ENCODE results near the gene SLC6A3.

Gene SLC6A3

DNA sequence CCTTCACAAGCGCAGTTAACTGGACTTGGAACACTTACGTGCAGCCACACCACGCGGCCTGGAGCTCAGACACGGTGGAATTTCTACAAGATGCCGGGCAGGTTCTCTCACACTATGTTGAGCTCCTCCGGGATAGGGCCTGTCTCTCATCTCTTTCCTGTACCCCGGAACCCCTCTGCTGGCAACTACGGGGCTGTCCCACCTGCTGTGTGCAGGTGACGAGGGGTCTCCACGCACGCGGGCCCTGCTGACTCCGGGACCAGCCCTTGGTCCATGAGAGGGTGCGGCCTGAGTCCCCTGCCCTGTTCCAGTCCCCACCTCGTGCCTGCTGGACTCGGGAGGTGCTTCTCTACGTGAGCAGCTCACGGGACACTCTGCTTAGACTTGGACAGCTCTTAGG, 40.1 kb downstream of the SLC6A3 start:
- DNase-seq (ENCODE audit: low read depth) = no peak

DNA sequence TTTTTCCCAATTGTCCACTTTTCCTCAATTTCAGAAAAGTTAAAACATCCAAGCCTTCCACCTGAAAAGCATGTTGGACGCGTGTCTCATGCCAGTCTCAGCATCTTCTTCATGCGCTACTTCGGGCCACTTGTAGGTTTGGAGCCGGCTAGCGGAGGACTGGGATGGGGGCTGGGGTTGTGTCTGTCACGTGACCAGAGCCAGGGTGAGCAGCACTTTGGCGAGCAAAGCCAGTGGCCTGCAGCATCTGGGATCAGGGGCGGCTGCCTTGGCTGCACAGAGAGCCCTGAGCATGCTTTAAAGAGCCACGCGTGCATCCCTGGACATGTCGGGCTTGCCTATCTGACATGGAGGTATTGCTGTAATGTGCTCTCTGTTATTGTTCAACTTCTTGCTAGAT, 41.2 kb downstream of the SLC6A3 start:
- DNase-seq (ENCODE audit: low read depth) = no peak

DNA sequence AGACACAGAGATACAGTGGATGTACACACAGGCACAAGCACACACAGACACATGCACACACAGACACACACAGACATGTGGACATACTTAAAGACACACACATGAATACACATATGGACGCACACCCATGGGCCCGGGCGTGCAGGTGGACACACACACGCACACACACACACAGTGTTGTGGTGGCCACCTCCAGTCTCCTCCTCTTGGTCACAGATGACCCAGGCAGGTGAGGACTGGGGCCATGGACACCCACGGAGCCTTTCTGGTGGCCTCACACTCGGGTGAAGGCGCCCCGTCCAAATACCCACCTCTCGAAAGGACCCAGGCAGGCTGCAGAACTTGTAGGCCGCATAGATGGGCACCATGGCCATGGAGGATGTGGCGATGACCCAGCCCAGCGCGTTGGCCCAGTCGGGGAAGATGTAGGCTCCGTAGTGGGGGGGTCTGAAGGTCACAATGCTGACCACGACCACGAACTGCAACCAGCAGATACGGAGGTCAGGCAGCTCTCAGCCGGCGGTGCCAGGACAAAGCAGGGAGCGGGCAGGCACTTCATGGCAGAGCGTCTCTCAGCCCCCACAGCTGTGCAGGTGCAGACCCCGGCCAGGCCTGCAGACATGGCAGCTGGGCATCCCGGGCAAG, 42.5 kb downstream of the SLC6A3 start:
- no peak for DNase-seq (ENCODE audit: low read depth)

DNA sequence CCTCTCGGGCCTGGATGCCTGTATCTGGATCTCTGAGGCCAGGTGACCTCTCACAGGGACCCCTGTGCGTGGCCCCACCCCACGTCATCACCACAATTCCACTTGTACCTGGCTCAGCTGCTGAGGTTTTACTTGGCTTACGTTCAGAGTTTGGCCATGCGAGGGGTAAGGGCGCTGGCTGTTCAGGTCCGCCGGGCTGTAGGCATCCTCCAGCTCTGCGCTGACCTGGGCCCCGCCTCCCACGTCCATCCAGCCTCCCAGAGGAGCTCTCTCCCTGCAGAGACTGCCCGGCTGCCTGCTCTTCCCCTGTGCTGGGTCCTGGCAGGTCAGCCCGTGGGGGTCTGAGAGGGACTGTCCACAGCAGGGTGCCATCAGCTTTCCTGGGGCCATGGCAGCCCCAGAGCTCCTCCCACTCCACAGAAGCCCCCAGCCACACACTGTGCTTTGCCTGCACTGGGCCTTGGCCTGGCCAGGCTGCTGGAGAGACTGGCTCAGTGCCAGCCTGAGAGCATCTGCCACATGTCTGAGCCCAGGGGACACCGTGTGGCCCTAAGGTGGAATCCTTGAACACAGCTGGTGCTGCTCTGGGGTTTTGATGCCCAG, 43.6 kb downstream of the SLC6A3 start:
- DNase-seq (ENCODE audit: low read depth) = no peak

DNA sequence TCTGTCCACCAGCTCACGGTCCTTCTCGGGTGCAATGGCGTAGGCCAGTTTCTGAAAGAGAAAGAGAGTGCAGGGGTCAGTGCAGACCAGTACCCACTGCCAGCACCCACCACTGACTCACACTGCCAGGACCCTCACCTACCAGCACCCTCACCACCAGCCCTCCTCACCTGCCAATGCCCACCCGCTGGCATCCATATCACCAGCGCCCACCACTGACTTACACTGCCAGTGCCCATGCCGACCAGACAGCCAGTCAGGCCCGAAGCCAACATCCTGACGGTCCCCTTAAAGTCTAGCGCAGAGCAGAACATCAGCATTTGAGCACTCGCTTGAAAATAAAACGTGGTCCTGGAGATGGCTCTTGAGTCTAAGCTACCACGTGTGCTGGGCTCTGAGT, 44.3 kb downstream of the SLC6A3 start:
- no peak for DNase-seq (ENCODE audit: low read depth)

DNA sequence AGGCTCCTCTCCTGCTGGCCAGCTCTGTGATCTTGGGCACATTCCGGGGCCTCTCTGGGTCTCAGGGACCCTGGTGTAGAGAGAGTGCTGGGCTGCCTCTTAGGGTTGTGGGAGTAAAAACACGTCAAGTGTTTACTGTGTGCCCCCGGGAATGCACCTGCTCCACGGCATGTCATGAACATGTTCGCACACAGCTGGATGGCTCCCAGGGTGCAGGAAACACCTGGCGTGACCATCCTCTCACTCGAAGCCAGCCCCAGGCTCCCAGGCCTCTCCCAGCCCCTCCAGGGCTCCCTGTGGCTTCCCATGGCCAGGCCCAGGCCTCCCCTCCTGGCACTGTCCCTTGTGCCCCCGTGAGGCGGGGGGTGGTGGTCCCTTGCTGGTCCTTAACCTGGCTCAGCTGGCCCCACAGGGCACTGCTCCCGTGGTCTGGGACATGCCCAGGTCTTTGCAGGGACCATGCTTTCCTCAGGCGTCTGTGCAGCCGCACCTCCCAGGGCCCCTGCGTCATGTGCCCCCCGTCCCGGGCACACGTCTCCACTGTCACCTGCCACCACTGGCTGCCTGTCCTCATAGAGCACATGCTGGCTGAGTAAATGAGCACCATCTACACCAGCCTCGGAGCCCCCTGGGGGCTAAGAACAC, 44.9 kb downstream of the SLC6A3 start:
- no peak for DNase-seq (ENCODE audit: low read depth)

DNA sequence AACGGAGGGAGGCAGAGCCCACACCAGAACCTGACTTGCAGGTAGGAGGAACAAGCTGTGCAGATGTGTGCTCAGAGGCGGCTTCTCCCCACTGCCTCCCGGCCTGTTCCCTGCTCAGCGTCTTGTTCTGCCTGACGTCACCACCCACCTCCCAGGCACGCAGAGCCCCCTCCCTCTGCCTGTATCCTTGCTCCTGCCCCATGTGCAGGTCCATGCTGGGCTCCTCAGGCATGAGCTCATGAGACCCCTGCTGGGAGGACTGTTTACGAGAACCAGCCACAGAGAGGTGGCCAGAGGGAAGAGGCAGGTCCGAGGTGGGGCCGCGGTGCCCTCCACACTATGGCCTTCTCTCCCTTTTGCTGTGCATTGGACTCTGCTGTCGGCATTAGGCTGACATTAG, 45.5 kb downstream of the SLC6A3 start:
- no peak for DNase-seq (ENCODE audit: low read depth)

DNA sequence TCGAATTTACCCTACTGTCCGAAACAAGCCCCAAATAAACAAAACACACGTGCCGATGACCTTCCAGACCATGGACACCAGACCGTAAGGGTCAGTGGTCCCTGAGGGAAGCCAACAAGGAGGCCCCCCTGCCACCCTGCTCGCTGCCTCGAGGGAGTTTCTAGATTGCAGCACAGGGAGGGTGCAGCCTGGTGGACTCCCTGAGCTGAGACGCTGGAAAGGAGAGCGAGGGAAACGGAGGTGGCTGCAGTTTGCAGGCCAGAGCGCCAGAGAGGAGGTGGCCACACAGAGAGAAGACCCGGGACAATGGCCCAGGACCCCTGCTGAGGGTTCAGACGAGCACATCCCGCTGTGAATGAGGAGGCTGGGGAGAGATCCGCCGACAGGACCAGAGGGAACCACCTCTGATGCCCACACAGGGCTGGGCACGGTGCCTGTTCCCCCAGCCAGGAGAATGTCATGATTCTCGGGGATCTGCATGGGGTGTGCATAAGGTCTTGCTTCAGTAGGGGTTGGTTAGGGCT, 48.9 kb downstream of the SLC6A3 start:
- DNase-seq (ENCODE audit: low read depth) = no peak

DNA sequence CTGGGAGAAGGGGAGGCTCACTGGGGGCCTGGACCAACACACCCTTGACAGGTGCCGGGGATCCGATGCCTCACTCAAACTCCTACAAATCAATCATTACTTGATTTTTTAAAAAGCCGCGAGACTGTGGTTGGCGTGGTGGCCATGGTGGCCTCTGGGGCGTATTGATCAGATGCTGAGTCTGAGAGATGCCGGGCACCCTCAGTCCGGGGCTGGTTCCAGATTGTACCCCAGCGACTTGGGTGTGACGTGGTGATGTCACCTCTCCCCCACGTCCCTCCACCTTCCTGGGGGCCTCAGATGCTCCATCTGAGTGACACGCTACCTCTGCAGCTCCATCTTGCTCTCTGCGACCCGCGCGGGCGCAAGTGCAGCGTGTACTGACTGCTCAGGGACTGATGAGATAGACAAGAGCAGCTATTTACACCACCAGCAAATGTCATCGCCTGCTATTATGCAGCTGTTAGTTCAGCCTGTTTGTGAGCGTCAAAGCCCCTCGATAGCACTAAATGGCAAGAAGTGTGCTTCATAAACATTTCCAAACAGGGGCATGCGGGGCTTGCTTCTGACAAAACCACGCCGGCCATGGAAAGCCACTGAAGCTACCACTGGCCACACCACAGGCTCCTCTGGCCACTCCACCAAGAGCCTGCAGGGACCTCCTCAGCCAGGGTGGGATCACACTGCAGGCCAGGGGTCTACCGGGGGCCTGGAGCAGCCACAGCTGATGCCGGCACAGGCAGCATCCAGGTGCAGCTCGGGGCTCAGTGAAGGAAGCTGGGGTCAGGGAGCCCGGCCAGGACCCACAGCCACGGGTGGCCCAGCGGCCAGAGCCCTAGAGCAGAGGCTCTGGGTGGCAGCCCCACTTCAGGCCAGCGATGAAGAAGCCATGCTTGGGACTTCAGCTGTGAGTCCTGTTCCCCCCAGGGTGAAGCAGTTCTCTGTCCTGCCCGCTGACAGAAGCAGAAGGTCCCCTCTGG, 50.1 kb downstream of the SLC6A3 start:
- no peak for DNase-seq (ENCODE audit: low read depth)

DNA sequence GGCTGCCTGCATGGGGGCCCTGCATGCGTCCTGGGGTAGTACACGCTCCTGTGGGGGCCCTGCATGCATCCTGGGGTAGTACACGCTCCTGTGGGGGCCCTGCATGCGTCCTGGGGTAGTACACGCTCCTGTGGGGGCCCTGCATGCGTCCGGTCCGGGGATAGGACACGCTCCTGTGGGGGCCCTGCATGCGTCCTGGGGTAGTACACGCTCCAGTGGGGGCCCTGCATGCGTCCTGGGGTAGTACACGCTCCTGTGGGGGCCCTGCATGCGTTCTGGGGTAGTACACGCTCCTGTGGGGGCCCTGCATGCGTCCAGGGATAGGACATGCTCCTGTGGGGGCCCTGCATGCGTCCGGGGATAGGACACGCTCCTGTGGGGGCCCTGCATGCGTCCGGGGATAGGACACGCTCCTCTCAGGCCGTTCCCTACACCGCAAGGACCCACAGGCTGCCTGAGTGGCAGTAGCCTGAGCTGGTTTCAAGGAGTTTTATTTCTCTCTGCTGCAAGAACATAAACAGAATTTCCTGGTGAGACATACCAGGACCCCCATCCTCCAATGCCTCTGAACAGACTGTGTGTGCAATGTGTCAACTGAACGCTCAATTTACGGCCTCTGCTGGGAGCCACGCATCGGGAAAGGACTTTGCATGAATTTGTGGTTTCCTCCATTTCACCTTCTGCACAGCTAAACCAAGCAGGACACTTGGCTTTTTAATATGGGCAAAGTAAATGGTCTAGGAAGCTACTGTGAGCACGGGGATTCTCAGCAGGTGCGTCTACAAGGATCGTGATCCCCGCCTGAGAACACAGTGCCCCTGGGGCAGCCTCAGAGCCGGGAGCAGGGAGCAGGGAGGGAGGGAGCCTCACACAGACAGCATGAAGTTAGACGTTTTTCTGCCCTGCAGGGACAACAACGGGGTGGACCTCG, 51.4 kb downstream of the SLC6A3 start:
- no peak for DNase-seq (ENCODE audit: low read depth)

DNA sequence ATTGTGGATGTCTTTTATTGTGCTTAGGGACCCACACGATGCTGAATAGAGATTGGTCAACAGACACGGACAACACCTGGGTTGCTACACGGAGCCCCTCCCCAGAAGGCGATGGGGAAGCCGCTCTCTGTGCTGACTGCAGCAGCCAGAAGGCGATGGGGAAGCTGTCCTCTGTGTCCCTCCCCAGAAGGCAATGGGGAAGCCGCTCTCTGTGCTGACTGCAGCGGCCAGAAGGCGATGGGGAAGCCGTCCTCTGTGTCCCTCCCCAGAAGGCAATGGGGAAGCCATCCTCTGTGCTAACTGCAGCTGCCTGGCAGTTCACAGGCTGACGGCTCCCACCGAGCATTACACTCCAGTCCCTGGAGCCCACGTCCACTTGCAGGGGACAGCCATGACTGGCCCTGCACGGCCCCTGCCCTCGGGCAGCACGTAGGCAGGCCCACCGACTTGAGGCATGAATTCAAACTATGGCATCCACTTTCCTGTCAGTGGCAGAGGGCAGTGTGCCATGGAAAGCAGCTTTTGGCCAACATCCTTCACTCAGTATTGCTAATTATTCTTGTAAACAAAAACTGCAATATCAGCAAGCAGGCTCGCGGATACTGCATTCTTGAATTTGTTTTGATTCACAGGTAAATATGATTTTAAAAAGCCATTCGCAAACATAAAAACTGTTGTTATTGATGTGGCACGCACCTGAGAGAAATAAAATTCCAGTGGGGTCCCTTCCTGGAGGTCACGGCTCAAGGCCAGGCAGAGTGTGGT, 52.3 kb downstream of the SLC6A3 start:
- no peak for DNase-seq (ENCODE audit: low read depth)

DNA sequence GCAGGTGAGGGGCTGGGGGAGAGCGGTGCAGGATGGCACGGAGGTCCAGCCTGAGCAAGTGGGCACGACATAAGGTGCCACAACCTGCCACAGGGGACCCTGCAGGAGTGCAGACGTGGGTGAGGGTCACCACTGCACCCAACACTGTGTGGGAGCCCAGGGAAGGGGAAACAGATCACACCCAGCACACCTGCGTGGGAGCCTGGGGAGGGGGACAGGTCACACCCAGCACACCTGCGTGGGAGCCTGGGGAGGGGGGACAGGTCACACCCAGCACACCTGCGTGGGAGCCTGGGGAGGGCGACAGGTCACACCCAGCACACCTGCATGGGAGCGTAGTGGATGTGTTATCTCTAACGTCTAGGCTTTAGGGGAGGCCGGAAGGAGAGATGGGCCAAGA, 53.0 kb downstream of the SLC6A3 start:
- DNase-seq (ENCODE audit: low read depth) = no peak

DNA sequence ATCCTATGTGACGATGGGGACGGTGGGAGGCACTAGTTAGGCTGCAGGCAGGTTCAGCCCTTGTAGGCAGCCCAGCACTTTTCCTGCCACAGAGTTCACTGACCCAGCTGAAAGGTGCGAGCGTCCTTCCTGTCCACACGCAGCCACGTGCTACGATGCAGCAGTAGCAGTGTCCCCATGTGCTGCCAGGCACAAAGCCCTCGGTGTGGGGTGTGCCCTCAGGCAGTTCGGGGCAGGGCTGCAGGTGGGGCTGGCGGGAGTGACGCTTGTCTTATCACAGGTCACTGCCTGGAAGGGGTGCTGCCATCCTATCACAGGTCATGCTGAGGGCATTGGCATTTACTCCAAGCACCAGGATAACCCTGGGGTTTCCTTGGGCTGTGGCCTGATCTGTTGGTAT, 53.5 kb downstream of the SLC6A3 start:
- DNase-seq (ENCODE audit: low read depth) = no peak

DNA sequence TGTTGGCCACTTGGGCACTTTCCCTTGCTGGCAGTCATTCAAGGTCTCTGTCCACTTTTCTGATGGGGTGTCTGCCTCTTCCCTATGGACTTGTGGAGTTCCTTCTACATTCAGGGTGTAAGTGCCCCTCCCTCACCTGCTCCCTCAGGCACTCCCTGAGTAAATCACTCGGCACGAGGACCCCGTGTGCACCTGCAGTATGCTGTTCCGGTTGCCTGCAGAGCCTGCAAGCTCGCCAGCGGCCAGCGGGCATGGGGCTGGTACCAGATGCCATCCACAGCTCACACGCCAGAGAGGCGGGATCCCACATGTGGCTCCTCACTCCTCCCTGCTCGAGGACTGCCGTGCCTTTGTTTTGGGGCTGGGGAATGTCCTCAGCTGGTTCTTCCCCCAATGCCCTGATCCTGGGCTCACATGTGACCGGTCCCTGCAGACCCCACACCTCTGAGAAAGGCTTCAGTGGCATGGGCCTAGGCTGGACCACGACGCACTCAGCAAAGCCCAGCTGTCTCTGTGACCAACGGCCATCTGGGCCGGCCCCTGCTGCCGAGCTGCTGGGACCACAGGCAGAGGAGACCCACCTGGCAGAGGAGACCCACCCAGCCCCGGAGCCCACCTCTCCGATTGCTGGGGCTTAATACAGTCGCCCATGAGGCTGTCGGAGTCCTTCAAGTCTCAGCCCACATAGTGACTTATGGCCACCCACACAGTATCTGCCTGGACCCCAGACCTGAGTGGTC, 54.2 kb downstream of the SLC6A3 start:
- no peak for DNase-seq (ENCODE audit: low read depth)

DNA sequence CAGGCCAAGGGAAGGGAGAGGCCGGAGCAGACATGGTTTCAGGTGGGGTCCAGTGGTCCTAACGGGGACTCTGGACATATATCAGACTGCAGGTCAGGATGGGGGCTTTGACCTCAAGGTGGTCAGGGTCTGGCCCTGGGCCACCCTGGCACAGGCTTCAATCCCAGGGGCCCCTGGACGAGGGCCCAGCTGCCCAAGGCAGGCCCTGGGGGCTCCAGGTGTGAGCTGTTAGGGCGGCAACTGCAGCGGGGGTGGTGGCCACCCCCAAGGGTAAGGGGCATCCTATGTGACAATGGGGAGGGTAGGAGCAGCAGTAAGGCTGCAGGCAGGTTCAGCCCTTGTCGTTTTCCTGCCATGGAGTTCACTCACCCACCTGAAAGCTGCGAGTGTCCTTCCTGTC, 54.9 kb downstream of the SLC6A3 start:
- DNase-seq (ENCODE audit: low read depth) = no peak

DNA sequence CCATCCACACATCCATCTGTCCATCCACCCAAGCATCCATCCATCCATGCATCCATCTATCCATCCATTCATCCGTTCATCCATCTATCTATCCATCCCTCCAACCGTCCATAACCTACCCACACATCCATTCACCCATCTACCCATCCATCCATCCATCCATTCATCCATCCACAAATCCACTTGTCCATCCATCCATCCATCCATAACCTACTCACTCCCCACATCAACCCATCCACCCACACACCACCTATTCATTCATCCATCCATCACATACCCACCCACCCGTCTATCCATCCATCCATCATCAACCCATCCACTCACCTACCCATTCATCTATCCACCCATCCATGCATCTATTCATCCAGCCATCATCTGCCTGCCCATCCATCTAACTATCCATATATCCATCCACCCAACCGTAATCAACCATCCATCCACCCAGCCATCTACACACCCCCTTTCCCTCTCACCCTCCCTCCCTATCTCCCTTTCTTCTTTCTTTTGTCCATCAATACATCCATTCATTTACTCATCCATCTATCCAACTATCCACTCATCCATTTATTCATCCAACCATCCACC, 56.8 kb downstream of the SLC6A3 start:
- DNase-seq (ENCODE audit: low read depth) = no peak

DNA sequence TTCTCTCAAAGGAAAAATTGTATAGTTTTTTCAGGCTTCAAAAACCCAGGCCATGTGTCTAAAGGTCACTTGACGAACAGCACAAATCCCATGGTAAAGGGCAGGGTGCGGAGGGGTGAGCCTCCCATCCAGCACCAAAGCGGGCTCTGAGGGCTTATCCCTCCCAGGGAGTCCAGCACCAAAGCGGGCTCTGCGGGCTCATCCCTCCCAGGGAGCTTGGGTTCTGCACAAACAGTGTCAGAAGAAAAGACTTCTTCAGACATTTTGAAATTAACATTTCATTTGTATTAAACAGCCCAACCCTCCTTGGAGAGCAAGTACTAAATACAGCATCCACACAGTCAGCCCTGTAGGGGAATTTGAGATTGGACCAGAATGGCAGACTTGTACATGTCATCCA, 57.4 kb downstream of the SLC6A3 start:
- no peak for DNase-seq (ENCODE audit: low read depth)

DNA sequence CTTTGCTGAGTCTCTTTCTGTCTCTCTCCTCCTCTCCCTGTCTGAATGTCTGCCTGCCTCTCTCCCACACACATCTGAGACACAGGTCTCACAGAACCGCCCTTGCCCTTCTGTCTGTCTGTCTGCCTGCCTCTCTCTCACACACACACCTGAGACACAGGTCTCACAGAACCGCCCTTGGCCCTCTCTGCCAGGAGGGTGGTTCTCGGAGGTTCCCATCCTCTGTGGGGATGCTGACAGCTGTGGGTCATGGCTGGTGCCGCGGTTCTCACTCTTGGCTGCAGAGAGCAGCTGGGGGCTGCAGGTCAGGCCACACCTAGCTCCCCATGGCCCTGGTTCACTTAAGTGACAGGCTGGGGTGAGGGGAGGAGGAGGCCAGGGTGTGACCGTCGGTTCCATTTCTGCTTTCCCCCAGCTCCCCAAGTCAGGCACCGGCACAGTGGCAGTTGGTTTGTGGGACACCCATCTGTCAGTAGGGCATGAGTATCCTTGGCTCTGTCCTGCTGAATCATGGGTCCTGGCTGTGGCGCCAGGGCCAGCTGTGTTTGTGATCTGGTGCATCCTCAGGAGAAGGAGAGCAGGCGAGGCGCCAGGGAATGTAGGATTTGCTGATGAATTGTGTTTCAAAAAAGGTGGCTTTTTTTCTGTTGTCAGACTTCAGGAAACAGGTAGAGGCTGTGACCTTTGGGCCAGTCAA, 58.0 kb downstream of the SLC6A3 start:
- no peak for DNase-seq (ENCODE audit: low read depth)

DNA sequence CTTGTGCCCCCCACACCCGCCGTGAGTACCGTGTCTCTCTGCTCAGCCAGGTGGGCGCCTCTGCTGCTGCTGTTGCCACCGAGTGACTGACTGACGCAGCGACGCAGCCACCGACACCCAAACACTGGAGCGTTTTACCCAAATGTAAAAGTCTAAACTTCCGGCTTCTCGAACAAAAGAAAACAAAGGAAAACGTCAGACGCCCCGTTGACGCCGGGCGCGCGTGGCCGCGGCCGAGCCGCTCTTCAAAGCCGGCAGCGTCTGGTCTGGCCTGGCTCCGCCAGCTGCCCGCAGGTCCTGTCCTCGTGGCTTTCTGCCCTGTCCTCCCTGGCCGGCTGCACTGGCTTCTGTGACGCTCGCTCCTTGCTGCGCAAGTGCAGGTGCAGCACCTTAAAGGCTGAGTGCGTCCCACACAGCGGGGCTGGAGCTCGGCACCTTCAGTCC, 58.9 kb downstream of the SLC6A3 start:
- DNase-seq (ENCODE audit: low read depth) = no peak

Measured in GM04503 (cell line).